HepG2 (cell line): ENCODE measurements around the gene RARA. TPM values are rescaled to one million over a fixed set of nuclear protein-coding genes. Genes with fewer than 3 reads are reported as not detected.
A peak's percentile ranks its signal among the peaks of the same experiment; 100 is the strongest.

Source experiments
- ATRX ChIP-seq: sonication (generic); formaldehyde crosslinking; IDR thresholded peaks from 2 replicates; pipeline ENCODE4 v1.4.0; 2020; ENCODE audit warnings: missing genetic modification reagents, borderline replicate concordance
- ERF ChIP-seq: IDR thresholded peaks from 2 replicates; pipeline ENCODE4 v1.6.1; 2018; ENCODE audit warnings: missing biosample characterization, missing genetic modification reagents
- ETV5 ChIP-seq: IDR thresholded peaks from 2 replicates; pipeline ENCODE4 v1.6.1; 2018; ENCODE audit warnings: missing biosample characterization, missing genetic modification reagents, inconsistent platforms, borderline replicate concordance
- IKZF4 ChIP-seq: sonication (generic); formaldehyde crosslinking; IDR thresholded peaks from 2 replicates; pipeline ENCODE4 v1.5.1; 2020; ENCODE audit warnings: borderline replicate concordance, mild to moderate bottlenecking, low read depth, missing genetic modification reagents; ENCODE audit errors: not compliant biosample characterization
- JUNB ChIP-seq: sonication (generic); formaldehyde crosslinking; IDR thresholded peaks from 2 replicates; pipeline ENCODE4 v1.8.0; 2022; ENCODE audit warnings: missing genetic modification reagents, mild to moderate bottlenecking, borderline replicate concordance
- MTA1 ChIP-seq: sonication (generic); formaldehyde crosslinking; IDR thresholded peaks from 2 replicates; pipeline ENCODE4 v1.4.0; 2020; ENCODE audit warnings: missing genetic modification reagents, mild to moderate bottlenecking, borderline replicate concordance
- NCOR1 ChIP-seq: fragments of 200-600 bp; sonication (generic); IDR thresholded peaks from 2 replicates; pipeline ENCODE4 v1.7.0; 2017; ENCODE audit warnings: antibody characterized with exemption, low read length, borderline replicate concordance
- NFIC ChIP-seq: IDR thresholded peaks from 2 replicates; pipeline ENCODE4 v1.6.1; 2012; ENCODE audit warnings: mild to moderate bottlenecking, low read length, inconsistent platforms
- NR2F6 ChIP-seq, 2 experiments: IDR thresholded peaks; 2 replicates each; pipeline ENCODE4 v1.6.1; 2016; ENCODE audit warnings: antibody characterized with exemption in 1 of 2, mild to moderate bottlenecking in 1 of 2
- PBX2 ChIP-seq: IDR thresholded peaks from 2 replicates; pipeline ENCODE4 v1.6.1; 2016; ENCODE audit warnings: control low read depth
- SMARCC2 ChIP-seq: fragments of 450-650 bp; IDR thresholded peaks from 2 replicates; pipeline ENCODE4 v1.6.1; 2017; ENCODE audit warnings: antibody characterized with exemption, mild to moderate bottlenecking
- SMYD3 ChIP-seq: sonication (generic); formaldehyde crosslinking; IDR thresholded peaks from 2 replicates; pipeline ENCODE4 v1.8.1; 2023; ENCODE audit warnings: mild to moderate bottlenecking, missing genetic modification reagents
- STAG1 ChIP-seq: sonication (generic); formaldehyde crosslinking; IDR thresholded peaks from 2 replicates; pipeline ENCODE4 v1.4.0; 2020; ENCODE audit warnings: missing genetic modification reagents
- ZBTB10 ChIP-seq: sonication (generic); formaldehyde crosslinking; IDR thresholded peaks from 2 replicates; pipeline ENCODE4 v1.4.0; 2020; ENCODE audit warnings: missing genetic modification reagents, borderline replicate concordance
- ZGPAT ChIP-seq: IDR thresholded peaks from 2 replicates; pipeline ENCODE4 v1.6.1; 2016; ENCODE audit warnings: mild to moderate bottlenecking
- ZNF101 ChIP-seq: sonication (generic); formaldehyde crosslinking; IDR thresholded peaks from 2 replicates; pipeline ENCODE4 v1.4.0; 2020; ENCODE audit warnings: mild to moderate bottlenecking, low read depth, missing genetic modification reagents, borderline replicate concordance
- ZNF224 ChIP-seq: sonication (generic); formaldehyde crosslinking; IDR thresholded peaks from 2 replicates; pipeline ENCODE4 v1.5.0; 2020; ENCODE audit warnings: mild to moderate bottlenecking, missing genetic modification reagents
- ZNF383 ChIP-seq: sonication (generic); formaldehyde crosslinking; IDR thresholded peaks from 2 replicates; pipeline ENCODE4 v1.4.0; 2020; ENCODE audit warnings: missing genetic modification reagents, mild to moderate bottlenecking, borderline replicate concordance
- ZNF547 ChIP-seq: sonication (generic); formaldehyde crosslinking; IDR thresholded peaks from 2 replicates; pipeline ENCODE4 v1.5.1; 2020; ENCODE audit warnings: mild to moderate bottlenecking, missing genetic modification reagents
- ZNF580 ChIP-seq: IDR thresholded peaks from 2 replicates; pipeline ENCODE4 v1.6.1; 2016; ENCODE audit warnings: low read depth, borderline replicate concordance
- ZNF687 ChIP-seq: sonication (generic); formaldehyde crosslinking; IDR thresholded peaks from 2 replicates; pipeline ENCODE4 v1.5.1; 2020; ENCODE audit warnings: mild to moderate bottlenecking, missing genetic modification reagents, moderate library complexity
- ZNF75D ChIP-seq: sonication (generic); formaldehyde crosslinking; IDR thresholded peaks from 2 replicates; pipeline ENCODE4 v1.8.1; 2023; ENCODE audit warnings: missing genetic modification reagents, mild to moderate bottlenecking, borderline replicate concordance
- polyA plus RNA-seq, 8 experiments: library from polyadenylated mRNA; depleted of rRNA in 3 of 8; stranded (reverse) in 7 of 8; unstranded in 1 of 8; fragments of >200 nt; fragmentation: Illumina TruSeq in 4 of 8; extraction: Trizol in 4 of 8; gene quantifications; 2 replicates each; pipeline versions ENCODE4 v1.2.1 to v1.2.3, GENCODE V29; 2011 to 2016; ENCODE audit warnings: low read depth in 4 of 8, missing spikeins in 1 of 8, mixed read lengths in 1 of 8; ENCODE audit not compliant: insufficient read depth in 1 of 8
- total RNA-seq, 5 experiments: library from RNA; depleted of rRNA; stranded (reverse); fragments of >200 nt; fragmentation: Illumina TruSeq; extraction: Trizol; gene quantifications; 2 replicates each; pipeline ENCODE4 v1.2.3, GENCODE V29; 2016; ENCODE audit warnings: low read depth in 1 of 5

The RARA gene
- total and polyA plus RNA-seq, 2 of the 13 experiments (the other 11 are each of a cell fraction or from before 2014, with no cell fraction given) = 6.4 to 8.6 TPM

GRCh38 chr17:40314584-40314956, 5.6 kb downstream of the RARA start (continued):
- TF ChIP-seq ZNF75D = no peak
- no peak for TF ChIP-seq SMYD3 (CRISPR knock-in tag)
- TF ChIP-seq ATRX (CRISPR knock-in tag) = no peak
- no peak for TF ChIP-seq NR2F6 (IDR thresholded peaks at IDR 0.05)
- no peak for TF ChIP-seq NR2F6 (CRISPR knock-in tag; IDR thresholded peaks at IDR 0.05)
- TF ChIP-seq ZNF383 (CRISPR knock-in tag) = no peak
- TF ChIP-seq ZNF547 (CRISPR knock-in tag) = no peak
- TF ChIP-seq ZGPAT (CRISPR knock-in tag) = no peak
- no peak for TF ChIP-seq PBX2 (CRISPR knock-in tag)
- no peak for TF ChIP-seq ZNF101 (CRISPR knock-in tag)
- TF ChIP-seq ZNF224 (CRISPR knock-in tag) = no peak
- TF ChIP-seq NFIC = no peak
- TF ChIP-seq MTA1 (CRISPR knock-in tag) = 0 out of 2 replicates have a peak, but pooled peaks have one; percentile 37
- TF ChIP-seq JUNB (CRISPR knock-in tag) = peak; percentile 38; the same call in 1 of the 2 replicates
- peak; percentile 34; the same call in 1 of the 2 replicates for TF ChIP-seq ZNF687 (CRISPR knock-in tag)
- no peak for TF ChIP-seq ERF
- TF ChIP-seq ETV5 (CRISPR knock-in tag) = peak; percentile 72; the same call in 1 of the 2 replicates
- TF ChIP-seq SMARCC2 = no peak
- no peak for TF ChIP-seq STAG1 (CRISPR knock-in tag)
- no peak for TF ChIP-seq ZNF580 (CRISPR knock-in tag)
- TF ChIP-seq ZBTB10 (CRISPR knock-in tag) = no peak
- TF ChIP-seq NCOR1 = no peak
- TF ChIP-seq IKZF4 (CRISPR knock-in tag) = no peak
